Bronchial epithelial cell (primary cell): ENCODE measurements around the gene GIGYF2. TPM values are rescaled to one million over a fixed set of nuclear protein-coding genes. Genes with fewer than 3 reads are reported as not detected.

Source experiments
- DNase-seq: peaks from one replicate; pipeline ENCODE4 v3.0.0-alpha.2; 2010; ENCODE audit warnings: low read depth
- FAIRE-seq: peaks from 2 replicates; lab custom pipeline; 2011; peaks lifted over from hg19 to GRCh38; lab: Jason Lieb, UNC
- H3K27me3 ChIP-seq: 2 replicates; pipeline ENCODE4 v1.5.1; 2011; ENCODE audit warnings: low read length; ENCODE audit not compliant: control insufficient read depth, insufficient read depth
- H3K36me3 ChIP-seq: 2 replicates; pipeline ENCODE4 v1.5.1; 2011; ENCODE audit warnings: low read length; ENCODE audit not compliant: control insufficient read depth, insufficient read depth
- H3K4me3 ChIP-seq: 2 replicates; pipeline ENCODE4 v1.5.1; 2011; ENCODE audit warnings: mild to moderate bottlenecking, low read depth, low read length, control low read depth
- total RNA-seq: library from RNA; depleted of rRNA; stranded (reverse); fragments of >200 nt; gene quantifications from 2 replicates; pipeline ENCODE4 v1.2.1, GENCODE V29; 2014
- TF ChIP-seq, protein P1 (sequence below): IDR thresholded peaks from 2 replicates; pipeline ENCODE4 v1.5.1; 2011; ENCODE audit warnings: mild to moderate bottlenecking, moderate library complexity, low read length, control low read depth, inconsistent platforms; ENCODE audit not compliant: insufficient read depth, severe bottlenecking

The GIGYF2 gene
- total RNA-seq, 1 donor from 2014 or later = 44.0 TPM

DNA sequence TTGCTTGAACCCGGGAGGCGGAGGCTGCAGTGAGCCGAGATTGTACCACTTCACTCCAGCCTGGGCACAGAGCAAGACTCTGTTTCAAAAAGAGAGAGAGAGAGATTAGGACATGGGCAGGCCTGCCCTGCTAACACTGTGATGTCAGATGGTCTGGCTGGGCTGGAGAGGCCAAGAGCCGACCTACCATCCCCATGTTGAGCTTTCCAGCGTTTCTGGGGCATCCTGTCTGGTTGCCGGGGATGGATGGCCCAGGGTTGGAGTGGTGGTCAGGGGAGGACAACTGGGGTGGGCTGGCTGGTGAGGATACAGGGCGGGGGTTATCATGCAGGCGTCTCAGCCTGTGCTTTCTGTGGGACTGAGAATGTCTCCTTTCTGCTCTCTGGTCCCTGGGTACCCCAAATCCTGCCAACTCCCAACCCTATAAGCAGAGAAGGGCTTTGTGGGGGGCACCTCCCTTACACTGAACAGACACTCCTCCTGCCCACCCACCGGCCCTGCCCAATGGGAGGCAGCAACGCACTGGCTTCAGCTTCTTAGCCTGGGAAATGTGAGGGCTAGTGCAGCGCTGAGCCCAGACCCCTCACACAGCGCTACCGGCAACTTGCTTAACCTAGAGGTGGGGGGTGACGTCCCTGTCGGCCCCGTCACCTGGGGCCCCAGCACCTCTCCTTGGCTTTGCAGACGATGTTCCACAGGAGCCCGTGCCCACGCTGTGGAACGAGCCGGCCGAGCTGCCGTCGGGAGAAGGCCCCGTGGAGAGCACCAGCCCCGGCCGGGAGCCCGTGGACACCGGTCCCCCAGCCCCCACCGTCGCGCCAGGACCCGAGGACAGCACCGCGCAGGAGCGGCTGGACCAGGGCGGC is 178.4 kb downstream of the GIGYF2 start:
- H3K27me3 ChIP-seq = no peaks in the 10 kb centered on the region
- H3K4me3 ChIP-seq = peak overlapping the region; percentile 43
- TF ChIP-seq, protein P1, sequence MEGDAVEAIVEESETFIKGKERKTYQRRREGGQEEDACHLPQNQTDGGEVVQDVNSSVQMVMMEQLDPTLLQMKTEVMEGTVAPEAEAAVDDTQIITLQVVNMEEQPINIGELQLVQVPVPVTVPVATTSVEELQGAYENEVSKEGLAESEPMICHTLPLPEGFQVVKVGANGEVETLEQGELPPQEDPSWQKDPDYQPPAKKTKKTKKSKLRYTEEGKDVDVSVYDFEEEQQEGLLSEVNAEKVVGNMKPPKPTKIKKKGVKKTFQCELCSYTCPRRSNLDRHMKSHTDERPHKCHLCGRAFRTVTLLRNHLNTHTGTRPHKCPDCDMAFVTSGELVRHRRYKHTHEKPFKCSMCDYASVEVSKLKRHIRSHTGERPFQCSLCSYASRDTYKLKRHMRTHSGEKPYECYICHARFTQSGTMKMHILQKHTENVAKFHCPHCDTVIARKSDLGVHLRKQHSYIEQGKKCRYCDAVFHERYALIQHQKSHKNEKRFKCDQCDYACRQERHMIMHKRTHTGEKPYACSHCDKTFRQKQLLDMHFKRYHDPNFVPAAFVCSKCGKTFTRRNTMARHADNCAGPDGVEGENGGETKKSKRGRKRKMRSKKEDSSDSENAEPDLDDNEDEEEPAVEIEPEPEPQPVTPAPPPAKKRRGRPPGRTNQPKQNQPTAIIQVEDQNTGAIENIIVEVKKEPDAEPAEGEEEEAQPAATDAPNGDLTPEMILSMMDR = peak; percentile 4
- H3K36me3 ChIP-seq = no peaks in the 10 kb centered on the region
- FAIRE-seq (no peak), DNase-seq (no peak)

DNA sequence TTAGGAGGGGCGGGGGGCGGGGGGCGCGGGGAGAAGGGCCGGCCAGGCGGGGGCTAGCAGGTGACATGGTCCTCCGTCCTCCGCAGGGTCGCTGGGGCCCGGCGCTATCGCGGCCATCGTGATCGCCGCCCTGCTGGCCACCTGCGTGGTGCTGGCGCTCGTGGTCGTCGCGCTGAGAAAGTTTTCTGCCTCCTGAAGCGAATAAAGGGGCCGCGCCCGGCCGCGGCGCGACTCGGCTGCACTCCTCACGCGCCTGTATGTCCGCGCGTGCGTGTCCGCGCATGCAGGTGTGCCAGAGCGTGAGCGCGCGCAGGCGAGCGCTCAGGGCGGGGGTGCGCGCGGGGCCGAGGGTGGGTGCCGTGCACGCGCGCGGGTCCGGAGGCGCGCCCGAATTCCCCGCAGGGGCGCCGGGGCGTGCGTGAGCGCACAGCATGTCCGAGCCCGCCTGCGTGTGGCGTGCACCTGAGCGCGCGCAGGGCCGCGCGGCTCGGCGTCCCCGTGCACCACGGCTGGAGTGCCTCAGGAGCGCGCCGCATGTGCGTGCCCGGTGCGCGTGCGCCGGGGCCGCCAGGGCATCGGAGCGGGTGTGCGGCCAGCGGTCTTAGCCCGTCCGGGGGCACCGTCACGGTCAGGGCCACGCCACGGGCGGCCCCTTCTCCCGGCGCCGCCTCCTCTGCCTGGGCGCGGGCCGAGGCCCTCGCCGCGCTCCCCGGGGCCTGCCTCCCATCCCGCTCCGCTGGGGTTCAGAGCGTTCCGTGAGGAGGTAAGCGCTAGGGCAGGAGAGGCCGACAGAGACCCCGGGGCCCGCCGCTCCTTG is 179.2 kb downstream of the GIGYF2 start:
- TF ChIP-seq, protein P1 = peak; percentile 53
- H3K36me3 ChIP-seq = no peaks in the 10 kb centered on the region
- no peak for FAIRE-seq
- H3K27me3 ChIP-seq = no peaks in the 10 kb centered on the region
- H3K4me3 ChIP-seq = peak overlapping the region; percentile 43
- no peak for DNase-seq

DNA sequence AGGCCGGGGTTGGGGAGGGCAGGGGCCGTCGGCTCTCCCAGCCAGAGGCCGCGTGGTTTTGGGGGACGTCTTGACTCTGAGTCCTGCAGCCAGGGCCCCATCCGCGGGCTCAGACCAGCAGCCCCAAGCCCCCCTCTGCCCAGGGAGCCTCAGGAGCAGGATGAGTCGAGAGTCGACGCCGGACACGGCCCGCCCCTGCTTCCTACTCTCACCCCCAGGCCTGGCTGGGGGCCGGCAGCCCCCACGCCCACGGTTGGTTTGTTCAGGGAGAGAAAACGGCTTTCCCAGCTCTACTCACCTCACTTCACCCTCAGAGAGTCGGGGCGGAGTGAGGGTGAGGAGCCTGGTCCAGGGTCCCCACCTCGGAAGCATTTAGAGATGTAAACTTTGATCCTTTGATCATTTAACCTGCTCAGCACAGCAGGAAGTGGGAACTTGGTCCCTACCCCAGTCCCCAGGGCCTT is 179.9 kb downstream of the GIGYF2 start:
- H3K36me3 ChIP-seq = no peaks in the 10 kb centered on the region
- no peak for FAIRE-seq
- TF ChIP-seq, protein P1 = no peak
- no peaks in the 10 kb centered on the region for H3K27me3 ChIP-seq
- H3K4me3 ChIP-seq = peak overlapping the region; percentile 43
- DNase-seq = no peak

DNA sequence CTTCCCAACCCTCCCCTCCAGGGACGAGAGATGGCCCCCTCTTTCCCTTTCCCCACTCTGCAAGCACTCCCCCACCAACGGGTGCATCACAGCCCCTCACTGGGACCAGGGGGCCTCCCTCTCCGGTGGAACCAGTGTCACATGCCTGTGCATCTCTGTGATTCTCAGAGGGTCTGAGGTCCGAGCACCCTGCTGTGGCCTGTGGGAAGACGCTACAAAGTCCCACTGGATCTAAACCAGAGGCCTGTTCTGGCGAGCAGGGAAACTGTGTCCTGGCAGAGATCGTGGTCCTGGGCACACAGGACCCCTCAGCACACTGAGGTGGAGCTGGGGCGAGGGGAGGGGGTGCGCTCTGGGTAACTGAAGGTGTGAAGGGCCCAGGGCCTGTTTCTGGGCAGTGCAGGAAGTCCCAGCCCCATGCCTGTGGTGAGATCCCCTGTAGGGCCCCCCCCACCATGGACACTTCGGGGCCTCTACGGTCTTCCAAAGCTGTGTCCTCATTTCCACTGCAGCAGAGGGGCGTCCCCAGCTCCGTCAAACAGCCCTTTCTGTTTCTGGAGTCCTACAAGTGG is 180.9 kb downstream of the GIGYF2 start:
- H3K4me3 ChIP-seq = no peak overlapping the region
- no peaks in the 10 kb centered on the region for H3K27me3 ChIP-seq
- DNase-seq (no peak), FAIRE-seq (no peak)
- no peaks in the 10 kb centered on the region for H3K36me3 ChIP-seq
- TF ChIP-seq, protein P1 = no peak

DNA sequence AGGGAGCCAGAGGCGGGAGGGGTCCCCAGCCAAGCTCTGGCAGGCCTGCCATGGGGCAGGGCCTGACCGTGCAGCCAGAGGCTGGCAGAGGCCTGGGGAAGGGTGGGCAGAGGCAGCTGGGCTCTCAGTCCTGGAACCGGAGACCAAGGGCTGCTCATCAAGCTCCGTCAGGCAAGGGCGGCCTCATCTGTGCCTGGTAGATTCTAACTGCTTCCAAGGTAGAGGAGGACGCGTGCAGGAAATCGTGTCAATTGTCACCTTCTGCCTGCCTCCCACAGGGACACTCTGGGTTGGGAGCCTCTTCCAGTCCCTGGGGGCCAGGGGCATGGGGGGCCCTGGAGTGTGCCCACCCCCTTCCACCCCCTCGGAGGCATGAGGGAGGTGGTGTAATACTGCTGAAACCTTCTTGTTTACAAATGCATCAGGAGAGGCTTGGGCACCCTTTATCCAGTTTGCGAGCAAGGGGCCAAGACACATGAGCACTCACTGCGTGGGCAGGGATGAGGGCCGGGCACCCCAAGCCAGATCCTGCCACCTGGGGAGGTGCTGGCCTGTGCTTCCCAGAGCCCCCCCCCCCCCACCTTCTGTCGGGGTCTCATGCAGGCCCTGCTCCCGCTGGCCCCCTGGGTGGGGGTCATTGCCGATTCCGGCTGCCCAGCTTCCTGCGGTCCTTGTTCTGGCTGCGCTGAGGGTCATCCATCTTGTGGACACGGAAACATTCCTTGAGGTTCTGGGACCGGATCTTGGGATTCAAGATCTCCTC is 181.9 kb downstream of the GIGYF2 start:
- FAIRE-seq = no peak

More for the DNA sequence above, 181.9 kb downstream of the GIGYF2 start:
- TF ChIP-seq, protein P1 = no peak
- no peak for DNase-seq
- no peaks in the 10 kb centered on the region for H3K36me3 ChIP-seq
- no peak overlapping the region for H3K4me3 ChIP-seq
- H3K27me3 ChIP-seq = no peaks in the 10 kb centered on the region
